Fibroblast of skin of left biceps (primary cell): ENCODE data around the gene FAM174B.
A peak's percentile ranks its signal among the peaks of the same experiment; 100 is the strongest.

Source experiments
- DNase-seq, 2 experiments: peaks; one replicate each; pipeline ENCODE4 v3.0.0-alpha.2; 2013; ENCODE audit warnings: low read depth in 2 of 2

FAM174B gene

GRCh38 chr15:92643849-92644815 is 11.4 kb downstream of the FAM174B start:
- no peak for DNase-seq

- DNase-seq, result no peak
These were observed 16.7 kb downstream of the FAM174B start for GRCh38 chr15:92638709-92639365.

- DNase-seq, result no peak
These were observed 17.3 kb downstream of the FAM174B start for GRCh38 chr15:92638291-92638708.

GRCh38 chr15:92637626-92638025 is 17.9 kb downstream of the FAM174B start:
- no peak for DNase-seq

GRCh38 chr15:92636908-92637481 is 18.6 kb downstream of the FAM174B start:
- no peak for DNase-seq

- no peak for DNase-seq
These were observed 19.1 kb downstream of the FAM174B start for GRCh38 chr15:92636401-92636907.

GRCh38 chr15:92634671-92635201 is 20.8 kb downstream of the FAM174B start:
- DNase-seq, result no peak

GRCh38 chr15:92634060-92634459 is 21.5 kb downstream of the FAM174B start:
- DNase-seq, result no peak

GRCh38 chr15:92633418-92633817 is 22.2 kb downstream of the FAM174B start:
- no peak for DNase-seq

- no peak for DNase-seq
These were observed 22.6 kb downstream of the FAM174B start for GRCh38 chr15:92633001-92633400.

- no peak for DNase-seq
These were observed 23.9 kb downstream of the FAM174B start for GRCh38 chr15:92631721-92632120.

- DNase-seq, result no peak
These were observed 25.5 kb downstream of the FAM174B start for GRCh38 chr15:92629975-92630626.

- DNase-seq, result no peak
These were observed 26.1 kb downstream of the FAM174B start for GRCh38 chr15:92629276-92629974.

GRCh38 chr15:92627014-92627413 is 28.6 kb downstream of the FAM174B start:
- no peak for DNase-seq

GRCh38 chr15:92625251-92625980 is 30.2 kb downstream of the FAM174B start:
- DNase-seq, result peak in 1 of 2 experiments; percentile 39

GRCh38 chr15:92624401-92624991 is 31.1 kb downstream of the FAM174B start:
- DNase-seq, result no peak

- DNase-seq, result no peak
These were observed 32.1 kb downstream of the FAM174B start for GRCh38 chr15:92623435-92623834.

- no peak for DNase-seq
These were observed 33.5 kb downstream of the FAM174B start for GRCh38 chr15:92621972-92622533.

- DNase-seq, result no peak
These were observed 34.6 kb downstream of the FAM174B start for GRCh38 chr15:92620991-92621390.
